Activated CD8-positive, alpha-beta memory T cell treated with anti-CD3 and anti-CD28 coated beads, Interleukin-2, amount 50 U/mL, for 4 hours (primary cell): Measurements from ENCODE around the gene CDK18.

ENCODE experiments used
- DNase-seq: peaks from one replicate; pipeline ENCODE4 v3.0.0-alpha.2; 2020

The CDK18 gene

DNA sequence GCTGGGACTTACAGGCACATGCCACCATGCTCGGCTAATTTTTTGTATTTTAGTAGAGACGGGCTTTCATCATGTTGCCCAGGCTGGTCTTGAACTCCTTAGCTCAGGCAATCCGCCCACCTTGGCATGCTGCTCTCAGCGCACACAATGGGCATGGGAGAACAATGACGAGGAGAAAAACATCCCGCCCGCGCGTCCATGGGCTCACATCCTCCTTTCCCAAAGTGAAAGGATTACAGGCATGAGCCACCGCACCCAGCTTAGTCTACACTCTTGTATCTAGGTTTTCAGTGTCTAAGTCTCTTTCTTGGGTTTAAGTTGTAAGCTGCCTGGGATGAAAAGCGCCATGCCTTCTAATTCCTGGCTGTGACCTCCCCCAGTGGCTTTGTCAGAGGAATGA is 37.9 kb downstream of the CDK18 start:
- no peak for DNase-seq

GRCh38 chr1:205543351-205544301 is 39.2 kb downstream of the CDK18 start:
- DNase-seq, result no peak

DNA sequence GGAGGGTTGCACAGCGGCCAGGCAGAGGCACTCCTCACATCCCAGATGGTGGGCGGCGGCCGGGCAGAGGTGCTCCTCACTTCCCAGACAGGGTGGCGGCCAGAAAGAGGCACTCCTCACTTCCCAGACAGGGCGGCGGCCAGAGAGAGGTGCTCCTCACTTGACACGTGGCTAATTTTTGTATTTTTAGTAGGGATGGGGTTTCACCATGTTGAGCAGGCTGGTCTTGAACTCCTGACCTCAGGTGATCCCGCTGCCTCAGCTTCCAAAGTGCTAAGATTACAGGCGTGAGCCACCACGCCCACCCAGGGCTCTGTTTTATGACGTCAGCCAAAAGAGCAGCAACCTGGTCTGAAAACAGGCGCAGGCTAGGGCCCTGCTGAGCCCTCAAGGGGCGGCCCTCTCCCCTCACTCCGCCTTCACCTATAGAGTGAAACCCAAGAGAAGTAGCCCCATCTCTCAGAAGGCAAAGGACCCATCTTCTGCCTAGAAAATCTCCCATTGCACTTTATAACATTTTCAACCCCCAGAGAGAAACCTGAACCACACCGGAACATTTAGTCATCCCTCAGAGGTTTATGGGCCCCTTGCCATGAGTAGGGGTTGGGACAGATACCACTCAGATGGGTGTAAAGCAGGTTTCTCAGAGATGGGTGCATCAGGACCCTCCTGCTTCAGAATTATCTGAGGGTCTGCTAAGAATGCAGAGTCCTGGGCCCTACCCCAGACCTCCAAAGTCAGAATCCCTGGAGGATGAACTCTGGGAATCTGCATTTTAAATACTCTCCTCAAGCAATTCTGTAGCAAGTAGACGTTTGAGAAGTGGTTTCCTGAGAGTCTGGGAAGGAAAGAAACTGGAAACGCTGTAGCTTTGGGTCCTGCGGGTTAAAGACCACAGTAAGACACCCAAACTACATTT is 40.8 kb downstream of the CDK18 start:
- no peak for DNase-seq

DNA sequence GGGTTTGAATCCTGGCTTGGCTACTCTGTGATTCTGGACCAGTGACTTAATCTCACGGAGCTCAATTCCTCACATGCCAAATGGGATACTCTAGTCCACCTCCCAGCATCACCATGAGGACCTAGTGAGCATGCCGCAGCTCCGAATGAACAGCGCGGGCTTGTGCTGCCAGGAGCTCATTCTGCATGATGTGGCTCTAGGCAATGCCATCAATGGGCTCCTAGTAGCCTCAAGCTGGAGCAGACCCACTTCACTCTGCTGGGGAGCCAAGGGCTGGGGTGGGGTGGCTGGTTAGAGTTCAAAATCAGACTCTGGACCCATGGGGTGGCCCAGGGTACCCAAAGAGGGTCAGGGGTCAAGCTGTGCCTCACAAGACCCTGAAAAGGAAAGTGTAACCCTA is 41.5 kb downstream of the CDK18 start:
- no peak for DNase-seq

DNA sequence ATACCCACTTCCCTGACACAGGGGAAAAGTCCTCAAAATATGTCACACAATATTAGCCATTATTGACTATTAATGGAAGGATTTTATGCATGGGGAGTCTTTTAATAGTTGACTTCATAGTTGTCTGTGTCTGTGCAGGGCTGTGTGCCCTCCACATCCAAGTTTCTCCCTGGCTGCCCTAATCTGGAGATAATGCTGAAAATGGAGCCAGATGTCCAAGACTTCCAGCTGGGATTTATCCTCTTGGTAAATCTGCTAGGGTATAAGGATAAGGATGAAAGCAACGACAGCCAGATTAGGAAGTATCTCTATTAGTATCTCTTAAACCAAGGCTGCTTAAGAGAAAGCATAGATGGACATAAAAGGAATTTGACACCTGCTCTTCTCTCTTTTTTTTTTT is 42.1 kb downstream of the CDK18 start:
- no peak for DNase-seq

DNA sequence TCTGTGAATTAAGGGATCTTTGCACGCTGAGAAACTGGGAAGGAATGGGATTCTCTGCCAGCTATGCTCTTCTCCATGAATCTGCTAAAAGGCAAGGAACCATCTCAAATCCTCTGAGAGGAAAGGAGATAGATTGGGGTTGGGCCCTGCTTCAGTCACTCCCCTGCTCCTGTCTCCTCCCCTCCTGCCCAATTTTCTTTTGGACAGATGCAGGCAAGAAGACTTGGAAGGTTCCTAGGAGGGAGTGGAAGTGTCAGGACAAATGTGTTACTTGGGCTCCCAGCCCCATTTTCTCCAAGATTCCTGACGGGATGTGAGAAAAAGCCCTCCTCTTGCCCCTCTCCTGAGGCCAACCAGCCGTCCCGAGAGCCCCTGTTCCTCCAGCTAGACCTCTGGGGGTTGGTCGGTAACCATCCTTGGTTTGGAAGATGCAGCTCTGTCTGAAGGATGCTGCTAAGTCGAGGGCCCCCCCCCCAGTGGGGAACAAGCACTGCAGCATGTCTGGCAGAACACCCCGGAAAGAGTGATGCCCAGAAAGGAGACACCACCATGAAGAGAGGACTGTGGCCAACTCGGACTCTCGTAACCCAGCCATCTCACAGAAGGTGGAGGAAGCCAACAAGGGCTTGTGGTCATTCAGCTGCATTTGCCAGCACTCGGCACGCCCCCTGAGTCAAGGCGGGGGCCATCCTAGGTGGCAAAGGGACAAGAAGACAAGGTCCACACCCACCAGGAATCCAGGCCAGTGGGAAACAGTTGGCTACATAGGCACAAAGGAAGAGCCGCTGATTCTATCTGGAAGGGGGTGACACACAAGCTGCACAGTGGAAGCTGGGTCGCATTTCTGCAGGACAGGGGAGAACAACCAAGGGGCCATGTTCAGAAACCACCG is 43.7 kb downstream of the CDK18 start:
- no peak for DNase-seq

- DNase-seq, result no peak
Measured at GRCh38 chr1:205554026-205554811, 49.8 kb downstream of the CDK18 start.

- DNase-seq, result no peak
Measured at GRCh38 chr1:205561501-205562203, 57.2 kb downstream of the CDK18 start.

DNA sequence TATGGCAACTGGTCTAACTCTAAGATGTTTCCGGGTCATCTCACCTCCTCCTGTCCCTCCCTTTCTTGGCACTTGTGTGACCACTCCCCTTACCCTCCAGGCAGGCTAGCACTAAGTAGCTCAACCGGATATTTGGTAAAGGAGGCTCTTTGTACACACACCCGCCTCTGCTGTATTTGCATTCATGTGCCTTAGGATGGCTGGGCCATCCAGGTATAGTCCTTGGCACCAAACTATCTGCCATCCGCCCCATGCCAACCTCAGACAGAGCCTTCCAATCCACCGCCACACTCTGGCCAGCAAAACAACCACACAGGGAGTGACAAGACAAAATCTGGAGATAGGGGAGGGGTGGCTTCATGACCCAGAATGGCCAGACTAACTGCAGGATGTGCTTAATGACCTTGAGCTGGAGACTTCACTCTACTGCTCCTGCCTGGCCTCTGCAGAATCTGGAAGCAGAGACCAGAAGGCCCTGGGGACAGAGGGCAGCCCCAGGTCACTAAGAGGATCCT is 59.5 kb downstream of the CDK18 start:
- no peak for DNase-seq

DNA sequence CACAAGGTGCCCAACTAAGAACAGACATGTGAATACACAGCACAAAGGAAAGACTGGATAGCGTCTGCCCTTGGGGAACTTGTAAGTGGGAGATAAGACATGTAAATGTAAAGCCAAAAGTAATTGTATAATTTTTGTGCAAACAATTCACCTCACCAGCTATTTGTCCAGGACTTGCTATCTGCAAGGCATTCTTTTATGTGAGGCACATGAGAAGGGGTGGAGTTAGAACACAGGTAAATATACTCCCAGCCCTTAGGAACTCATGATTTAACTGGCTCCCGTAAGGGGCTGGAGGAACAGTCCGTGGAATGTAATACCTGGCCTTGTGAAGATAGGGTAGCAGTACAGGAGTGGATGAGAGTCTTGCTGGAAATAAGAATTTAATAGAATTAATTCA is 61.3 kb downstream of the CDK18 start:
- no peak for DNase-seq

DNA sequence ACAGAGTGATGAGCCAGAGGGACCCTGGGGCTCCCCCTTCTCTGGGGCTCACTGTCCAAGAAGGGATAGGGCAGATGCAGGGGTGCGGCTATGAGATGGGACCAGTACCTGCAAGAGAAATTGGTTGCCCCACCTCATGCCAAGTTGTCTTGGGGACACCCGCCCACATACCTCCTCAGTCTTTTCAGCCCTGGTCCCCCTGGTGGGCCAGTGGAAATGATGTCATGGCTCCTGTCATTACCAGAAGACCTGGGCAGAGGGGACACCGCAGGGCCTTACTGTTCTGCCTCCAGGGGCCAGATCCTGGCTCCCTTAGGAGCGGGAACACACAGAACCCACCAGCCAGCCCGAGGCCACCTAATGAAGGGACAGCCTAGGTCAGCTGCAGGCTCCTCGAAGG is 63.2 kb downstream of the CDK18 start:
- no peak for DNase-seq

- DNase-seq, result no peak
Measured at GRCh38 chr1:205568135-205568468, 63.6 kb downstream of the CDK18 start.

GRCh38 chr1:205568469-205569361 is 64.2 kb downstream of the CDK18 start:
- no peak for DNase-seq

GRCh38 chr1:205569411-205570172 is 65.1 kb downstream of the CDK18 start:
- DNase-seq, result no peak

DNA sequence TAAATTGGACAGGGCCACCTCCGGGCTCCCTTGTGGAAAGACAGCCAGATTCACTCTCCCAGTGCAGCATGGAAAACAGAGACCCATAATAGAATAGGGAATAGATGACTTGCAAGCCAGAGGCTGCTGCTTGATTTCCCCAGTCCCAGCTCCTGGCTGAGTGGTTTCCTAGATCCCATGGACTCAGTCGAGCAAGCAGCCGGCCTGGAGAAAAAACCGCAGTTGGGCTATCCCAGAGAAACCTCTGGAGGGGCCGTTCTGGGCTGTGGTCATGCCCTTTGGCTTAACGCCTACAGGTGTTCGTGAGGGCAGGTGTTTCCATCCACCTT is 65.7 kb downstream of the CDK18 start:
- no peak for DNase-seq

GRCh38 chr1:205570796-205571537 is 66.5 kb downstream of the CDK18 start:
- DNase-seq, result no peak

- no peak for DNase-seq
Measured at GRCh38 chr1:205571747-205572146, 67.3 kb downstream of the CDK18 start.

GRCh38 chr1:205572421-205572820 is 68.0 kb downstream of the CDK18 start:
- no peak for DNase-seq
